K562 (cell line): Measurements from ENCODE around the gene CCNY. TPM values are rescaled to one million over a fixed set of nuclear protein-coding genes. Genes with fewer than 3 reads are reported as not detected.

Source experiments
- ATAC-seq: fragments of 200-7000 bp; cut with Tn5 transposase; 3 replicates; pipeline ENCODE4 v1.9.1; 2020; ENCODE audit warnings: moderate library complexity
- BruUV-seq: library from RNA; stranded (reverse); fragments of 400-500 nt; replicated peaks from 2 replicates; lab custom pipeline; 2021; lab: Mats Ljungman, UMichigan
- CTCF ChIA-PET: fragments of 300-600 bp; formaldehyde crosslinking; extraction: SDS; loops from one replicate; lab custom pipeline; 2021; ENCODE audit warnings: low intra/inter-chr PET ratio; lab: Yijun Ruan, JAX
- POLR2A ChIA-PET: fragments of 300-600, 350-650 bp; sonication (Branson Sonifier 250); formaldehyde crosslinking; extraction: SDS; loops from one replicate; lab custom pipeline; 2021; ENCODE audit warnings: antibody characterized with exemption, inconsistent platforms; lab: Yijun Ruan, JAX
- DNase-seq, 4 experiments: peaks; one replicate each; pipeline versions ENCODE4 v3.0.0 to v3.0.0-alpha.2; 2011 to 2018; ENCODE audit warnings: low spot score in 3 of 4, mixed read lengths in 3 of 4; ENCODE audit errors: extremely low read depth in 1 of 4
- FAIRE-seq: peaks from 2 replicates; lab custom pipeline; 2011; peaks lifted over from hg19 to GRCh38; lab: Jason Lieb, UNC
- H2AFZ ChIP-seq: 2 replicates; pipeline ENCODE4 v1.6.0; 2011; ENCODE audit warnings: low read depth, low read length, control low read depth, inconsistent platforms
- H3K27ac ChIP-seq: fragments of 200-600 bp; 3 replicates; pipeline ENCODE4 v1.8.0; 2011; ENCODE audit warnings: low read depth, mild to moderate bottlenecking, control low read depth, inconsistent platforms, low read length, moderate library complexity, mixed read lengths; ENCODE audit errors: extremely low read depth
- H3K27me3 ChIP-seq, 2 experiments: fragments of 300-600 bp in 1 of 2; 2 replicates in 1 of 2; 3 replicates in 1 of 2; pipeline versions ENCODE4 v1.6.0 to v1.8.0; 2011; ENCODE audit warnings: inconsistent platforms in 2 of 2, low read length in 2 of 2, mild to moderate bottlenecking in 1 of 2, mixed read lengths in 1 of 2, moderate library complexity in 1 of 2; ENCODE audit not compliant: control insufficient read depth in 2 of 2, insufficient read depth in 2 of 2
- H3K36me3 ChIP-seq: fragments of 300-600 bp; 3 replicates; pipeline ENCODE4 v1.8.0; 2011; ENCODE audit warnings: mild to moderate bottlenecking, low read length, inconsistent platforms; ENCODE audit not compliant: control insufficient read depth, insufficient read depth
- H3K4me1 ChIP-seq, 2 experiments: fragments of 200-600 bp in 1 of 2; replicated peaks in 1 of 2; 2 replicates in 1 of 2; 3 replicates in 1 of 2; pipeline versions ENCODE4 v1.5.1 to v1.8.0; 2011; ENCODE audit warnings: inconsistent platforms in 2 of 2, low read length in 2 of 2, mild to moderate bottlenecking in 1 of 2, mixed read lengths in 1 of 2, moderate library complexity in 1 of 2; ENCODE audit not compliant: control insufficient read depth in 2 of 2, insufficient read depth in 2 of 2
- H3K4me2 ChIP-seq: 2 replicates; pipeline ENCODE4 v1.6.1; 2011; ENCODE audit warnings: low read length, control low read depth, inconsistent platforms, mixed read lengths; ENCODE audit not compliant: insufficient read depth
- H3K4me3 ChIP-seq: fragments of 200-600 bp; sonication (generic), shearing (Covaris generic); 2 replicates; pipeline ENCODE4 v1.5.1; 2016; ENCODE audit warnings: control low read depth, inconsistent platforms
- H3K79me2 ChIP-seq: fragments of 200-600 bp; 3 replicates; pipeline ENCODE4 v1.8.0; 2011; ENCODE audit warnings: low read length, inconsistent platforms; ENCODE audit not compliant: control insufficient read depth, insufficient read depth
- H3K9ac ChIP-seq, 2 experiments: 2 replicates each; pipeline versions ENCODE4 v1.6.0 to v1.6.1; 2011; ENCODE audit warnings: low read depth in 2 of 2, low read length in 2 of 2, control low read depth in 1 of 2, inconsistent platforms in 1 of 2, mild to moderate bottlenecking in 1 of 2, mixed read lengths in 1 of 2; ENCODE audit not compliant: insufficient read depth in 1 of 2
- H3K9me1 ChIP-seq: one replicate; pipeline ENCODE4 v1.6.0; 2011; ENCODE audit warnings: inconsistent platforms, mild to moderate bottlenecking, low read length, moderate library complexity; ENCODE audit not compliant: control insufficient read depth, insufficient read depth
- H3K9me3 ChIP-seq: replicated peaks from 2 replicates; pipeline ENCODE4 v1.5.1; 2011; ENCODE audit warnings: low read depth, low read length, inconsistent platforms; ENCODE audit not compliant: control insufficient read depth, insufficient read depth
- H4K20me1 ChIP-seq: replicated peaks from 2 replicates; pipeline ENCODE4 v1.6.1; 2011; ENCODE audit warnings: low read length, inconsistent platforms, mixed read lengths; ENCODE audit not compliant: control insufficient read depth, insufficient read depth
- BMI1 ChIP-seq: fragments of 150-350 bp; IDR thresholded peaks from 2 replicates; pipeline ENCODE4 v1.6.1; 2014; ENCODE audit warnings: low read length
- CBFA2T2 ChIP-seq: fragments of 450-650 bp; conservative IDR thresholded peaks from 2 replicates; pipeline ENCODE4 v1.6.1; 2017; ENCODE audit warnings: mild to moderate bottlenecking
- ERF ChIP-seq: fragments of 450-650 bp; formaldehyde crosslinking; IDR thresholded peaks from 2 replicates; pipeline ENCODE4 v1.4.0; 2020; ENCODE audit warnings: mild to moderate bottlenecking, mixed read lengths
- ETS2 ChIP-seq: IDR thresholded peaks from 2 replicates; pipeline ENCODE4 v1.6.1; 2016; ENCODE audit warnings: borderline replicate concordance, missing genetic modification characterization, mild to moderate bottlenecking, moderate library complexity, missing compliant biosample characterization; ENCODE audit not compliant: poor library complexity, severe bottlenecking
- HMG20A ChIP-seq: fragments of 450-650 bp; formaldehyde crosslinking; conservative IDR thresholded peaks from 2 replicates; pipeline ENCODE4 v1.4.0; 2020; ENCODE audit warnings: mild to moderate bottlenecking, mixed read lengths
- PHB ChIP-seq: fragments of 250-450 bp; sonication (Bioruptor Pico); IDR thresholded peaks from 2 replicates; pipeline ENCODE4 v1.5.0; 2021
- POLR2G ChIP-seq: fragments of 200-400 bp; formaldehyde crosslinking; IDR thresholded peaks from 2 replicates; pipeline ENCODE4 v1.6.1; 2017; ENCODE audit warnings: low read depth, mild to moderate bottlenecking, antibody characterized with exemption, low read length, moderate library complexity
- SIN3B ChIP-seq: fragments of 450-650 bp; IDR thresholded peaks from 2 replicates; pipeline ENCODE4 v1.6.1; 2017; ENCODE audit warnings: low read depth, mild to moderate bottlenecking, moderate library complexity
- SP2 ChIP-seq: IDR thresholded peaks from 2 replicates; pipeline ENCODE4 v1.6.1; 2011; ENCODE audit warnings: mild to moderate bottlenecking, low read depth, low read length, moderate library complexity; ENCODE audit not compliant: poor library complexity, severe bottlenecking; ENCODE audit errors: extremely low read depth
- ZNF274 ChIP-seq: IDR thresholded peaks from 2 replicates; pipeline ENCODE4 v1.6.1; 2011; ENCODE audit warnings: low read depth, mild to moderate bottlenecking, low read length, moderate library complexity, borderline replicate concordance
- whole genome bisulfite sequencing: fragments of 100-300 bp; shearing (Covaris generic); methylation state at CpG from one replicate; pipeline ENCODE4 v1.1.6; 2016; ENCODE audit warnings: low coverage, mixed read lengths; ENCODE audit not compliant: insufficient coverage; ENCODE audit errors: missing lambda C conversion rate; 5-methylcytosine and 5-hydroxymethylcytosine counted together
- in situ Hi-C: fragments of 300-500 bp; cut with MboI; formaldehyde crosslinking; loops from 4 replicates; pipeline ENCODE4 v1.15.0; 2018; ENCODE audit warnings: inconsistent platforms, mixed read lengths
- intact Hi-C: fragments of 100-400 bp; cut with micrococcal nuclease; formaldehyde crosslinking; loops from 2 replicates; pipeline ENCODE4 v1.14.2; 2022
- polyA plus RNA-seq, 8 experiments: library from polyadenylated mRNA; depleted of rRNA in 4 of 8; stranded (reverse) in 5 of 8; unstranded in 3 of 8; fragments of >200 nt; fragmentation: Nextera tagmentation in 2 of 8; fragmentation: Illumina TruSeq in 1 of 8; extraction: Ambion mirVana in 2 of 8; extraction: Trizol in 1 of 8; gene quantifications; 2 replicates each; pipeline versions ENCODE4 v1.2.1 to v1.2.3, GENCODE V29; 2011 to 2014; ENCODE audit warnings: inconsistent platforms in 1 of 8, missing spikeins in 1 of 8
- total RNA-seq, 7 experiments: library from RNA; depleted of rRNA in 6 of 7; stranded (reverse); fragments of >200 nt in 6 of 7; fragmentation: Illumina TruSeq in 2 of 7; extraction: Trizol in 2 of 7; gene quantifications; 2 replicates each; pipeline versions ENCODE4 v1.2.1 to v1.2.3, GENCODE V29; 2011 to 2021; ENCODE audit warnings: low replicate concordance in 1 of 7
- TF ChIP-seq, protein P1 (sequence below): sonication (generic); formaldehyde crosslinking; IDR thresholded peaks from 2 replicates; pipeline ENCODE4 v1.9.0; 2022; ENCODE audit warnings: mild to moderate bottlenecking, missing genetic modification reagents

The CCNY gene
- total and polyA plus RNA-seq, 9 of the 15 experiments (the other 6 are each of a cell fraction or from before 2014, with no cell fraction given): 8.4 to 109 (median 38.6) TPM

- in situ Hi-C loops: no loop called here
- FAIRE-seq: no peak
- ChIA-PET POLR2A (interaction anchor here (0.6 kb wide), 1 partner anchor 23 kb away, joined by 3 read pairs; no protein-coding TSS in a partner anchor), CTCF (no interaction called here)
- Histone ChIP-seq H4K20me1 (no peaks in the 10 kb centered on the region), H3K9me3 (no peaks in the 10 kb centered on the region), H3K27me3 (peaks cover 18 to 34% of the 10 kb centered on the region in 2 experiments), H3K4me2 (no peak overlapping the region), H3K9me1 (no peaks in the 10 kb centered on the region), H3K9ac (no peak overlapping the region), H2AFZ (no peak overlapping the region), H3K36me3 (no peaks in the 10 kb centered on the region), H3K79me2 (no peaks in the 10 kb centered on the region), H3K27ac (no peak overlapping the region), H3K4me3 (no peak overlapping the region), H3K4me1 (no peaks in the 10 kb centered on the region)
- no TSS peak for BruUV-seq
- no peak for DNase-seq
- WGBS: 2% methylated on average over 14 of the region's 14 CpGs
- intact Hi-C loops: no loop called here
- no peak for ATAC-seq
- TF ChIP-seq ETS2 (tag): no peak
- no peak for TF ChIP-seq BMI1
- TF ChIP-seq ERF: no peak
- no peak for TF ChIP-seq HMG20A (CRISPR knock-in tag)
- no peak for TF ChIP-seq CBFA2T2
- TF ChIP-seq, protein P1, sequence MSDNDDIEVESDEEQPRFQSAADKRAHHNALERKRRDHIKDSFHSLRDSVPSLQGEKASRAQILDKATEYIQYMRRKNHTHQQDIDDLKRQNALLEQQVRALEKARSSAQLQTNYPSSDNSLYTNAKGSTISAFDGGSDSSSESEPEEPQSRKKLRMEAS (CRISPR knock-in tag): no peak
- no peak for TF ChIP-seq ZNF274
- no peak for TF ChIP-seq PHB (CRISPR knock-in tag)
- no peak for TF ChIP-seq SP2
- no peak for TF ChIP-seq POLR2G
- no peak for TF ChIP-seq SIN3B
These were observed 258.1 kb downstream of the CCNY start for GRCh38 chr10:35594115-35595079.
